ENCODE results near the gene LRMDA. TPM values are rescaled to one million over a fixed set of nuclear protein-coding genes. Genes with fewer than 3 reads are reported as not detected.

LRMDA gene
- total and polyA plus RNA-seq, 2 donors from 2014 or later: 23.2 to 48.6 TPM

GRCh38 chr10:75962395-75963061 lies 531.1 kb downstream of the LRMDA start:
- no peaks in the 10 kb centered on the region for H3K9me3 ChIP-seq (ENCODE audit: control insufficient read depth in 2 of 3, insufficient read depth in 1 of 3, low read length in 3 of 3)
- no peak for DNase-seq
- no peak overlapping the region for H3K4me3 ChIP-seq (ENCODE audit: low read length in 3 of 3)
- H3K27me3 ChIP-seq (ENCODE audit: control insufficient read depth, insufficient read depth, low read length): no peaks in the 10 kb centered on the region
- no peaks in the 10 kb centered on the region for H3K36me3 ChIP-seq (ENCODE audit: control insufficient read depth in 2 of 3, insufficient read depth in 3 of 3, low read length in 3 of 3)
- FAIRE-seq: no peak
- H3K4me1 ChIP-seq (ENCODE audit: control insufficient read depth in 2 of 3, insufficient read depth in 2 of 3, low read depth in 1 of 3, low read length in 3 of 3): no peaks in the 10 kb centered on the region
- intact Hi-C loops (cut with DNase I): no loop called here
- TF ChIP-seq, protein P1, sequence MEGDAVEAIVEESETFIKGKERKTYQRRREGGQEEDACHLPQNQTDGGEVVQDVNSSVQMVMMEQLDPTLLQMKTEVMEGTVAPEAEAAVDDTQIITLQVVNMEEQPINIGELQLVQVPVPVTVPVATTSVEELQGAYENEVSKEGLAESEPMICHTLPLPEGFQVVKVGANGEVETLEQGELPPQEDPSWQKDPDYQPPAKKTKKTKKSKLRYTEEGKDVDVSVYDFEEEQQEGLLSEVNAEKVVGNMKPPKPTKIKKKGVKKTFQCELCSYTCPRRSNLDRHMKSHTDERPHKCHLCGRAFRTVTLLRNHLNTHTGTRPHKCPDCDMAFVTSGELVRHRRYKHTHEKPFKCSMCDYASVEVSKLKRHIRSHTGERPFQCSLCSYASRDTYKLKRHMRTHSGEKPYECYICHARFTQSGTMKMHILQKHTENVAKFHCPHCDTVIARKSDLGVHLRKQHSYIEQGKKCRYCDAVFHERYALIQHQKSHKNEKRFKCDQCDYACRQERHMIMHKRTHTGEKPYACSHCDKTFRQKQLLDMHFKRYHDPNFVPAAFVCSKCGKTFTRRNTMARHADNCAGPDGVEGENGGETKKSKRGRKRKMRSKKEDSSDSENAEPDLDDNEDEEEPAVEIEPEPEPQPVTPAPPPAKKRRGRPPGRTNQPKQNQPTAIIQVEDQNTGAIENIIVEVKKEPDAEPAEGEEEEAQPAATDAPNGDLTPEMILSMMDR (IDR thresholded peaks at IDR 0.05; ENCODE audit: borderline replicate concordance, extremely low read depth, insufficient read depth): no peak
- H3K27ac ChIP-seq (ENCODE audit: low read depth in 2 of 2, low read length in 2 of 2): no peak overlapping the region
- H3K9ac ChIP-seq (ENCODE audit: low read length in 3 of 3): no peak overlapping the region

GRCh38 chr10:75967491-75967890 lies 536.1 kb downstream of the LRMDA start:
- H3K9ac ChIP-seq (ENCODE audit: low read length in 3 of 3): no peak overlapping the region
- H3K27me3 ChIP-seq (ENCODE audit: control insufficient read depth, insufficient read depth, low read length): no peaks in the 10 kb centered on the region
- intact Hi-C loops (cut with DNase I): no loop called here
- H3K36me3 ChIP-seq (ENCODE audit: control insufficient read depth in 2 of 3, insufficient read depth in 3 of 3, low read length in 3 of 3): no peaks in the 10 kb centered on the region
- FAIRE-seq (no peak), DNase-seq (peak in 3 of 5 donors; percentile 47 to 65 (median 52))
- H3K9me3 ChIP-seq (ENCODE audit: control insufficient read depth in 2 of 3, insufficient read depth in 1 of 3, low read length in 3 of 3): no peaks in the 10 kb centered on the region
- no peaks in the 10 kb centered on the region for H3K4me1 ChIP-seq (ENCODE audit: control insufficient read depth in 2 of 3, insufficient read depth in 2 of 3, low read depth in 1 of 3, low read length in 3 of 3)
- no peak overlapping the region for H3K4me3 ChIP-seq (ENCODE audit: low read length in 3 of 3)
- TF ChIP-seq, protein P1 (IDR thresholded peaks at IDR 0.05; ENCODE audit: borderline replicate concordance, extremely low read depth, insufficient read depth): no peak
- no peak overlapping the region for H3K27ac ChIP-seq (ENCODE audit: low read depth in 2 of 2, low read length in 2 of 2)

GRCh38 chr10:75969031-75969430 lies 537.6 kb downstream of the LRMDA start:
- Histone ChIP-seq H3K27ac (ENCODE audit: low read depth in 2 of 2, low read length in 2 of 2) (no peak overlapping the region), H3K4me1 (ENCODE audit: control insufficient read depth in 2 of 3, insufficient read depth in 2 of 3, low read depth in 1 of 3, low read length in 3 of 3) (no peaks in the 10 kb centered on the region), H3K9me3 (ENCODE audit: control insufficient read depth in 2 of 3, insufficient read depth in 1 of 3, low read length in 3 of 3) (no peaks in the 10 kb centered on the region), H3K4me3 (ENCODE audit: low read length in 3 of 3) (no peak overlapping the region), H3K9ac (ENCODE audit: low read length in 3 of 3) (no peak overlapping the region), H3K36me3 (ENCODE audit: control insufficient read depth in 2 of 3, insufficient read depth in 3 of 3, low read length in 3 of 3) (no peaks in the 10 kb centered on the region), H3K27me3 (ENCODE audit: control insufficient read depth, insufficient read depth, low read length) (no peaks in the 10 kb centered on the region)
- FAIRE-seq (no peak), DNase-seq (no peak)
- intact Hi-C loops (cut with DNase I): no loop called here
- TF ChIP-seq, protein P1 (IDR thresholded peaks at IDR 0.05; ENCODE audit: borderline replicate concordance, extremely low read depth, insufficient read depth): no peak
